Lung (tissue), 12 donors: ENCODE measurements around the gene PELI3. TPM values are rescaled to one million over a fixed set of nuclear protein-coding genes. Genes with fewer than 3 reads are reported as not detected.

ENCODE experiments used
- ATAC-seq: fragments of 200-7000 bp; cut with Tn5 transposase; one replicate; pipeline ENCODE4 v1.9.1; 2020; ENCODE audit warnings: moderate number of reproducible peaks; ENCODE audit not compliant: insufficient read depth, low FRiP score
- DNase-seq, 3 donors: peaks; one replicate each; pipeline ENCODE4 v3.0.0-alpha.2; 2013 to 2017
- H3K27ac ChIP-seq, 2 donors: one replicate each; pipeline ENCODE4 v1.5.1; 2013; ENCODE audit warnings: mild to moderate bottlenecking in 2 of 2, moderate library complexity in 2 of 2, control low read depth in 1 of 2, inconsistent platforms in 1 of 2, low read depth in 1 of 2, low read length in 1 of 2
- H3K27me3 ChIP-seq, 3 donors: one replicate each; pipeline ENCODE4 v1.5.1; 2013; ENCODE audit warnings: low read length in 2 of 3; ENCODE audit not compliant: control insufficient read depth in 3 of 3, insufficient read depth in 3 of 3
- H3K36me3 ChIP-seq, 4 donors: one replicate each; pipeline ENCODE4 v1.5.1; 2013; ENCODE audit warnings: low read length in 4 of 4, mild to moderate bottlenecking in 1 of 4, moderate library complexity in 1 of 4; ENCODE audit not compliant: control insufficient read depth in 4 of 4, insufficient read depth in 4 of 4
- H3K4me1 ChIP-seq, 5 donors: one replicate each; pipeline ENCODE4 v1.5.1; 2013; ENCODE audit warnings: low read length in 5 of 5, mild to moderate bottlenecking in 2 of 5, moderate library complexity in 1 of 5; ENCODE audit not compliant: control insufficient read depth in 5 of 5, insufficient read depth in 5 of 5
- H3K4me3 ChIP-seq: one replicate; pipeline ENCODE4 v1.5.1; 2013; ENCODE audit warnings: mild to moderate bottlenecking, control low read depth, moderate library complexity
- H3K9ac ChIP-seq, 2 donors: one replicate each; pipeline ENCODE4 v1.5.1; 2013; ENCODE audit warnings: low read length in 2 of 2, control low read depth in 1 of 2; ENCODE audit not compliant: insufficient read depth in 1 of 2
- H3K9me3 ChIP-seq, 4 donors: one replicate each; pipeline ENCODE4 v1.5.1; 2013; ENCODE audit warnings: low read length in 3 of 4, mild to moderate bottlenecking in 1 of 4, moderate library complexity in 1 of 4; ENCODE audit not compliant: control insufficient read depth in 4 of 4, insufficient read depth in 3 of 4
- WGBS, 2 donors: extraction: QIAGEN DNeasy Blood & Tissue Kit; methylation state at CpG; one replicate each; pipeline ENCODE4 v1.1.7; 2013; 5-methylcytosine and 5-hydroxymethylcytosine counted together
- polyA plus RNA-seq, 2 donors: library from polyadenylated mRNA; stranded (reverse); fragments of 200-250 nt; gene quantifications; one replicate each; pipeline ENCODE4 v1.2.1, GENCODE V29; 2013
- total RNA-seq, 2 donors: library from RNA; depleted of rRNA in 1 of 2; stranded (reverse); fragments of >200 nt in 1 of 2; gene quantifications; one replicate each; pipeline ENCODE4 v1.2.1, GENCODE V29; 2014 to 2021
- TF ChIP-seq, protein P1 (sequence below): IDR thresholded peaks from 2 replicates; pipeline ENCODE4 v1.5.1; 2012; ENCODE audit warnings: mild to moderate bottlenecking; ENCODE audit errors: control extremely low read depth, extremely low read depth
- donor health status: control.
- donor health status: control.
- donor health status: Bipolar disorder and iron deficiency.
- donor health status: healthy.
- donor health status: DM: yes; HTN: yes; CAD: no.

The PELI3 gene
- total and polyA plus RNA-seq, 4 donors, result 4.9 to 12.6 (median 7.5) TPM

DNA sequence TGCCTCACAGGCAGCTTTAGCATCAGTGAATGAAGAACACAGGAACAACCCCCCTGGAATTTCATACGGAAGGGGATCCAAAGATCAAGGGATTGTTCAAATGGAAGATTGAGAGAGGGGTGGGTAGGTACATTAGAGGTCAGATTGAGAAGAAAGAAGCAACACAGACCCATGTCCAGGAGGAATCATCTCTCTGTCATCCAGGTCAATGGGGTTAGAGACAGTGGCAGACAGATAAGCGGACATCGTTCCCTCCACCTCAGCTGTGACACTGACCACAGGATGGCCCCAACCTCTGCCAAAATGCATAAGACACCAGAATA, 47.8 kb upstream of the PELI3 start:
- Histone ChIP-seq H3K27me3 (peaks cover 0 to 11% (median 5%) of the 10 kb centered on the region in 3 donors), H3K4me3 (no peak overlapping the region), H3K9ac (no peak overlapping the region), H3K27ac (no peak overlapping the region), H3K9me3 (peaks cover 0 to 2% (median 0%) of the 10 kb centered on the region in 4 donors), H3K36me3 (no peaks in the 10 kb centered on the region), H3K4me1 (peaks cover 0 to 11% (median 0%) of the 10 kb centered on the region in 5 donors)
- ATAC-seq (no peak), DNase-seq (no peak)
- TF ChIP-seq, protein P1, sequence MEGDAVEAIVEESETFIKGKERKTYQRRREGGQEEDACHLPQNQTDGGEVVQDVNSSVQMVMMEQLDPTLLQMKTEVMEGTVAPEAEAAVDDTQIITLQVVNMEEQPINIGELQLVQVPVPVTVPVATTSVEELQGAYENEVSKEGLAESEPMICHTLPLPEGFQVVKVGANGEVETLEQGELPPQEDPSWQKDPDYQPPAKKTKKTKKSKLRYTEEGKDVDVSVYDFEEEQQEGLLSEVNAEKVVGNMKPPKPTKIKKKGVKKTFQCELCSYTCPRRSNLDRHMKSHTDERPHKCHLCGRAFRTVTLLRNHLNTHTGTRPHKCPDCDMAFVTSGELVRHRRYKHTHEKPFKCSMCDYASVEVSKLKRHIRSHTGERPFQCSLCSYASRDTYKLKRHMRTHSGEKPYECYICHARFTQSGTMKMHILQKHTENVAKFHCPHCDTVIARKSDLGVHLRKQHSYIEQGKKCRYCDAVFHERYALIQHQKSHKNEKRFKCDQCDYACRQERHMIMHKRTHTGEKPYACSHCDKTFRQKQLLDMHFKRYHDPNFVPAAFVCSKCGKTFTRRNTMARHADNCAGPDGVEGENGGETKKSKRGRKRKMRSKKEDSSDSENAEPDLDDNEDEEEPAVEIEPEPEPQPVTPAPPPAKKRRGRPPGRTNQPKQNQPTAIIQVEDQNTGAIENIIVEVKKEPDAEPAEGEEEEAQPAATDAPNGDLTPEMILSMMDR, result no peak
- WGBS, 2 donors, result 36 to 45% methylated on average over 3 of the region's 3 CpGs

DNA sequence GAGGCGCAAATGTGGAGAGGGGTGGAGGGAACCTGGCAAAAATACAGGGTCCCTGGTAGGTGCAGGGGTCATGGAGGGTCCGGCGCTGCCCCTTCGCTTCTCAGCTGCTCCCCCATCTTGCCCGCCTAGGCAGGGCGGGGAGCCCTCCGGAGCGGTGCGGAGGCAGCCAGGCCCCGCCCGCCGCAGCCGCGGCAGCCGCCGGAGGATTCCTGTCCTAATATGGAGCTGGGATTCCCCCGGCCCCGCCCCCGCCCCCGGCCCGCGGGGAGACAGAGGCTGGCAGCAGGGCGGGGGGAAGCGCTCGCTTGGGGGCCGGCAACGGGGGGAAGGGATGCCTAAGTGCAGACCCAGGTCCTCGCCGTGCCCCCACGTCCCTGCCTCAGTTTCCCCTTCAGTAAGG, 46.9 kb upstream of the PELI3 start:
- H3K9me3 ChIP-seq, result peaks cover 0 to 2% (median 0%) of the 10 kb centered on the region in 4 donors
- TF ChIP-seq, protein P1, result no peak
- WGBS, 2 donors, result 4 to 7% methylated on average over 21 to 30 of the region's 30 CpGs
- H3K4me1 ChIP-seq, result peaks cover 0 to 11% (median 0%) of the 10 kb centered on the region in 5 donors
- H3K27ac ChIP-seq, result no peak overlapping the region
- H3K36me3 ChIP-seq, result no peaks in the 10 kb centered on the region
- DNase-seq (no peak), ATAC-seq (no peak)
- peaks cover 0 to 11% (median 5%) of the 10 kb centered on the region in 3 donors for H3K27me3 ChIP-seq
- H3K4me3 ChIP-seq, result no peak overlapping the region
- H3K9ac ChIP-seq, result no peak overlapping the region

DNA sequence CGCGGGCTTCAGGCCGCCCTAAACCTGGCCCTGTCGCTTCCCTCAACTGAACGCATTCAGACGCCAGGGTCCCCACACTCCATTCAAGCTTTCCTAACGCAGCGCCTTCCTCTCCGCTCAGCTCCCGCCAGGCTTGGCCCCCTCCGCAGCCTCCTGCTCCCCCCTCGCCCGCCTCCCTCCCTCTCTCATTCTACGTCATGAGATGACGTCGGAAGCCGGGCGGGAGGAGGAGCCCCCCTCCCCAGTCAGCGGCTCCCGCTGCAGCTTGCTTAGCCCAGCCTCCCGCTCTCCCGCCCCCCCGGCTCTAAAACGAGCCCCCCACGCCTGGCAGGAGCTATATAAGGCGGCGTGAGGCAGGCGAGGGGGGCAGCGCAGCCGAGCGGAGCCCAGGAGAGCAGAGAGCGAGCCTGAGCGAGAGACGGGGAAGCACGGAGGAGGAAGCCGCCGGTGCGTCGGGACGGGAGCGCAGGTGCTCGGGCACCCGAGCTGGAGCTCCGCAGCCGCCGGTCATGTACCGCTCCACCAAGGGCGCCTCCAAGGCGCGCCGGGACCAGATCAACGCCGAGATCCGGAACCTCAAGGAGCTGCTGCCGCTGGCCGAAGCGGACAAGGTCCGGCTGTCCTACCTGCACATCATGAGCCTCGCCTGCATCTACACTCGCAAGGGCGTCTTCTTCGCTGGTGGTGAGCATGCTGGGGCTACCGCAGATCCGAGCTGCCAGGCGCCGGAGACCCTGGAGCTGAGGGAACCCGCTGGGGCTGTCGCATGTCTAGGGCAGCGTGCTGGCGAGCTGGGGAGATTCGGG, 45.8 kb upstream of the PELI3 start, which contains the start of gene NPAS4:
Gene NPAS4, plus strand, starts transcription at position 365 of the 806 bp plus-strand sequence. Its CDS starts 145 bp downstream, at position 510.
- Histone ChIP-seq H3K9ac (no peak within 1 kb of the TSS), H3K36me3 (no peaks in the 10 kb centered on the region), H3K4me3 (no peak within 1 kb of the TSS), H3K27ac (no peak within 1 kb of the TSS), H3K27me3 (peaks cover 0 to 11% (median 5%) of the 10 kb centered on the region in 3 donors), H3K4me1 (peaks cover 0 to 11% (median 0%) of the 10 kb centered on the region in 5 donors), H3K9me3 (peaks cover 0 to 2% (median 0%) of the 10 kb centered on the region in 4 donors)
- 8% methylated on average over 60 to 71 of the region's 71 CpGs for WGBS, 2 donors
- DNase-seq (no peak), ATAC-seq (no peak)
- TF ChIP-seq, protein P1, result no peak
